Heart left ventricle (tissue), 16 donors: ENCODE data around the gene HOATZ. TPM values are rescaled to one million over a fixed set of nuclear protein-coding genes. Genes with fewer than 3 reads are reported as not detected.
A peak's percentile ranks its signal among the peaks of the same experiment; 100 is the strongest.

ENCODE experiments used
- ATAC-seq, 4 donors: fragments of 200-7000 bp; cut with Tn5 transposase; one replicate each; pipeline ENCODE4 v1.9.1; 2020 to 2022; ENCODE audit warnings: moderate library complexity in 4 of 4, mild to moderate bottlenecking in 3 of 4, moderate number of reproducible peaks in 1 of 4
- DNase-seq, 5 donors: peaks; one replicate each; pipeline ENCODE4 v3.0.0-alpha.2; 2020
- H3K27ac ChIP-seq, 12 donors: fragments of 200-600 bp; sonication (generic) in 4 of 12; one replicate each; pipeline versions ENCODE4 v1.5.0 to v1.8.0; 2016 to 2022; ENCODE audit warnings: mild to moderate bottlenecking in 2 of 12
- H3K27me3 ChIP-seq, 9 donors: fragments of 200-600 bp; sonication (generic) in 2 of 9; one replicate each; pipeline versions ENCODE4 v1.5.1 to v1.8.0; 2016 to 2022; ENCODE audit warnings: mild to moderate bottlenecking in 3 of 9
- H3K36me3 ChIP-seq, 9 donors: fragments of 200-600 bp; sonication (generic) in 2 of 9; one replicate each; pipeline versions ENCODE4 v1.5.0 to v1.8.0; 2018 to 2022; ENCODE audit warnings: mild to moderate bottlenecking in 2 of 9
- H3K4me1 ChIP-seq, 12 donors: fragments of 200-600 bp; sonication (generic) in 4 of 12; one replicate each; pipeline versions ENCODE4 v1.5.0 to v1.8.0; 2016 to 2022; ENCODE audit warnings: mild to moderate bottlenecking in 3 of 12
- H3K4me3 ChIP-seq, 12 donors: fragments of 200-600 bp; sonication (generic) in 4 of 12; one replicate each; pipeline versions ENCODE4 v1.5.0 to v1.8.0; 2017 to 2022; ENCODE audit warnings: mild to moderate bottlenecking in 9 of 12, moderate library complexity in 4 of 12
- H3K9me3 ChIP-seq, 12 donors: fragments of 200-600 bp; sonication (generic) in 4 of 12; one replicate each; pipeline versions ENCODE4 v1.5.0 to v1.8.0; 2016 to 2022; ENCODE audit warnings: mild to moderate bottlenecking in 1 of 12
- POLR2A ChIP-seq, 2 donors: fragments of 450-650 bp; IDR thresholded peaks; one replicate each; pipeline ENCODE4 v1.6.1; 2017; ENCODE audit warnings: antibody characterized with exemption in 2 of 2, mild to moderate bottlenecking in 2 of 2, moderate library complexity in 2 of 2
- WGBS, 4 donors: extraction: QIAGEN DNeasy Blood & Tissue Kit in 2 of 4; methylation state at CpG; one replicate each; pipeline versions ENCODE4 v1.1.5 to v1.1.7; 2013 to 2018; 5-methylcytosine and 5-hydroxymethylcytosine counted together
- intact Hi-C, 10 donors: fragments of 100-400 bp; cut with DNase I; formaldehyde crosslinking; loops; one replicate each; pipeline versions ENCODE4 v1.11.1 to v1.14.2; 2022
- polyA plus RNA-seq, 2 donors: library from polyadenylated mRNA; stranded (reverse); fragments of 200-250 nt; gene quantifications; one replicate each; pipeline ENCODE4 v1.2.3, GENCODE V29; 2013
- total RNA-seq, 9 donors: library from RNA; depleted of rRNA in 2 of 9; stranded (reverse); fragments of >200 nt in 2 of 9; fragmentation: NEBNext Ultra II Directional in 3 of 9; extraction: Animal tissue kit (Norgen Biotek cat#: 25700) in 3 of 9; gene quantifications; one replicate each; pipeline versions ENCODE4 v1.1.0 to v1.2.4, GENCODE V29; 2016 to 2023
- TF ChIP-seq, protein P1 (sequence below), 12 donors: fragments of 200-600 bp; sonication (generic) in 4 of 12; IDR thresholded peaks; one replicate each; pipeline versions ENCODE4 v1.5.0 to v1.8.0; 2018 to 2022; ENCODE audit warnings: antibody characterized with exemption in 12 of 12, mild to moderate bottlenecking in 5 of 12
- donor health status: ischemic (EF 13 %, LVEDD 7.1; RV severe dilation, severe dysfunction).
- donor health status: healthy with polysubstance abuse.
- donor health status: DM: no; HTN: yes; CAD: no.
- donor health status: DM: no; HTN: no; CAD: no.
- donor health status: ischemic (EF 25% LVEDD 6.9; RV normal size, moderate dysfunction).
- donor health status: ischemic (EF 25% LVEDD 5.7; RV mildly dilated, moderate dysfunction).
- donor health status: healthy.
- donor health status: DM: yes; HTN: yes; CAD: no.
- donor health status: ischemic (EF 35%, LVEDD 5.7; RV mildly dilated, moderate dysfunction).
- donor health status: nonischemic (EF 11% LVEDD 7.7; RV severe dilation, severe dysfunction).
- donor health status: DM: yes; HTN: yes; CAD: no.
- donor health status: PGD.
- donor health status: ischemic (EF 29% LVEDD 5.4; RV normal size, mild dysfunction).
- donor health status: nonischemic (EF 23%, LVEDD 6.1; RV moderate dilation, normal function).

The HOATZ gene
- total and polyA plus RNA-seq, 11 donors, result not detected

DNA sequence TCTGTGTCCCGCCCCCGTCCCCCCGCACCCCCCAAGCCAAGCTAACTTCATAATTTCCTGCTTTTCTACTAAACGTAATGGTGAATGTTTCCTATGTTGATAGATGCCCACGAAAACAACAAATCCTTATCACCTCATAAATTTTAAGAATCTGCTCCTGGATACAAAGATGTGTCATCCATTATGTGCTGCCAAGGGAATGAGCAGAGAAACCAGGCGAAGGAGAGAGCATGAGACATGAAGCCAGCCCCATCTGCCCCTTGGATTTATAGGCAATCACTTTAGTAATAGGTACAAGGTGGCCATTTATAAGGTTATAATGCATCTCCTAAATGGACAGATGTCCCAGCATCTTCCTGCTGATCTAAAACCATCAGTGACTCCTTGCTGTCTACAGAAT lies 56.2 kb downstream of the HOATZ start:
- TF ChIP-seq, protein P1, sequence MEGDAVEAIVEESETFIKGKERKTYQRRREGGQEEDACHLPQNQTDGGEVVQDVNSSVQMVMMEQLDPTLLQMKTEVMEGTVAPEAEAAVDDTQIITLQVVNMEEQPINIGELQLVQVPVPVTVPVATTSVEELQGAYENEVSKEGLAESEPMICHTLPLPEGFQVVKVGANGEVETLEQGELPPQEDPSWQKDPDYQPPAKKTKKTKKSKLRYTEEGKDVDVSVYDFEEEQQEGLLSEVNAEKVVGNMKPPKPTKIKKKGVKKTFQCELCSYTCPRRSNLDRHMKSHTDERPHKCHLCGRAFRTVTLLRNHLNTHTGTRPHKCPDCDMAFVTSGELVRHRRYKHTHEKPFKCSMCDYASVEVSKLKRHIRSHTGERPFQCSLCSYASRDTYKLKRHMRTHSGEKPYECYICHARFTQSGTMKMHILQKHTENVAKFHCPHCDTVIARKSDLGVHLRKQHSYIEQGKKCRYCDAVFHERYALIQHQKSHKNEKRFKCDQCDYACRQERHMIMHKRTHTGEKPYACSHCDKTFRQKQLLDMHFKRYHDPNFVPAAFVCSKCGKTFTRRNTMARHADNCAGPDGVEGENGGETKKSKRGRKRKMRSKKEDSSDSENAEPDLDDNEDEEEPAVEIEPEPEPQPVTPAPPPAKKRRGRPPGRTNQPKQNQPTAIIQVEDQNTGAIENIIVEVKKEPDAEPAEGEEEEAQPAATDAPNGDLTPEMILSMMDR (IDR thresholded peaks at IDR 0.05), result no peak
- no peak for TF ChIP-seq POLR2A (IDR thresholded peaks at IDR 0.05)
- no peak overlapping the region for H3K27ac ChIP-seq
- H3K4me3 ChIP-seq, result no peak overlapping the region
- no peak for ATAC-seq
- H3K36me3 ChIP-seq, result no peaks in the 10 kb centered on the region
- 61 to 78% (median 72%) methylated on average over 6 of the region's 6 CpGs for WGBS, 4 donors
- no peaks in the 10 kb centered on the region for H3K27me3 ChIP-seq
- intact Hi-C loops, result no loop called here
- no peak for DNase-seq
- peaks cover 0 to 30% (median 10%) of the 10 kb centered on the region in 12 donors for H3K4me1 ChIP-seq
- H3K9me3 ChIP-seq, result no peaks in the 10 kb centered on the region

DNA sequence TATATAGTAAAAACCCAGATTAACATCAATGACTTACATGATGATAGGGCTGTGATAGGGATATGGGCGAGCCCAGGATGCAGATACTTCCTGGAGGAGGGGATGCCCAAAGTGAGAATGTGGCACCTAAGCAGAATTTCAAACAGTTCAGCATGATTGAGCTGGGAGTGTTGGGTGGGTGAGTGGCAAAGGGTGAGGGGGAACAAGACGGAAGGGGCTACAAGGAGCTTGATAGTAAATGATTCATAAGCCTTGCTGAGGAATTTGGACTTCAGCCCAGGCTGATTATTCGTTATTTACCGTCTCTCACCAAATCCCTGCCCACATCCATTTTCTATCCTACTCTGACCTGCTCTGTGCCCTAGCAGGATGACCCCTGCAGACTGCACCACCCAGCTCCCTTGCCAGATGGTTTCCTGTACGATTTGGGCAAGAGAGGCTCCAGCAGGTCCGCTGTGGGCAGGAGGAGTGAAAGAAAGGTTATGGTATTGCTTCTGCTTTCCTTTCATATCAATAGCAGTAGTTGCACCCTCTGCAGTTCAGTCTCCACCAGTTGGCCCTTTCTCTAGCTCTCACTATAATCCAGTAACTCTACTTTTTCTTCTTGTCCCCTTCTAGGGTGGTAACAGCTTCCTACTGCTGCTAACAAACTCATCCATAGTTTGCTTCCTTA lies 57.4 kb downstream of the HOATZ start:
- no peak overlapping the region for H3K4me3 ChIP-seq
- no peak overlapping the region for H3K27ac ChIP-seq
- peaks cover 0 to 30% (median 10%) of the 10 kb centered on the region in 12 donors for H3K4me1 ChIP-seq
- DNase-seq (no peak), ATAC-seq (no peak)
- intact Hi-C loops, result no loop called here
- no peaks in the 10 kb centered on the region for H3K27me3 ChIP-seq
- 56 to 66% (median 58%) methylated on average over 6 of the region's 6 CpGs for WGBS, 4 donors
- no peaks in the 10 kb centered on the region for H3K9me3 ChIP-seq
- no peak for TF ChIP-seq POLR2A (IDR thresholded peaks at IDR 0.05)
- no peaks in the 10 kb centered on the region for H3K36me3 ChIP-seq

- Histone ChIP-seq H3K27ac (peak overlapping the region in 1 of 12 donors; percentile 72), H3K27me3 (no peaks in the 10 kb centered on the region), H3K4me3 (no peak overlapping the region), H3K9me3 (no peaks in the 10 kb centered on the region), H3K4me1 (peaks cover 0 to 30% (median 10%) of the 10 kb centered on the region in 12 donors), H3K36me3 (no peaks in the 10 kb centered on the region)
- DNase-seq (no peak), ATAC-seq (no peak)
- intact Hi-C loops, result no loop called here
- no peak for TF ChIP-seq POLR2A (IDR thresholded peaks at IDR 0.05)
- TF ChIP-seq, protein P1 (IDR thresholded peaks at IDR 0.05), result no peak
- 98 to 99% (median 98%) methylated on average over 3 of the region's 3 CpGs for whole genome bisulfite sequencing, 4 donors
These were observed 58.0 kb downstream of the HOATZ start for GRCh38 chr11:111572581-111572980.

- Histone ChIP-seq H3K4me3 (peak overlapping the region in 8 of 12 donors; percentile 9 to 49 (median 36)), H3K4me1 (peaks cover 0 to 30% (median 10%) of the 10 kb centered on the region in 12 donors), H3K36me3 (no peaks in the 10 kb centered on the region), H3K27me3 (no peaks in the 10 kb centered on the region), H3K27ac (peak overlapping the region; percentile 10 to 75 (median 68)), H3K9me3 (no peaks in the 10 kb centered on the region)
- intact Hi-C loops, result no loop called here
- whole genome bisulfite sequencing, 4 donors, result 12 to 19% (median 17%) methylated on average over 4 of the region's 4 CpGs
- ATAC-seq (peak; percentile 94 to 97 (median 96)), DNase-seq (peak in 3 of 5 donors; percentile 30 to 38 (median 31))
- TF ChIP-seq POLR2A (IDR thresholded peaks at IDR 0.05), result no peak
- TF ChIP-seq, protein P1 (IDR thresholded peaks at IDR 0.05), result no peak
These were observed 59.3 kb downstream of the HOATZ start for GRCh38 chr11:111573821-111574249.
